Kidney (tissue), 14 donors: ENCODE results near the gene CEP112. TPM values are rescaled to one million over a fixed set of nuclear protein-coding genes. Genes with fewer than 3 reads are reported as not detected.

ENCODE experiments used
- DNase-seq, 5 donors: peaks; one replicate each; pipeline ENCODE4 v3.0.0-alpha.2; 2013 to 2020
- FAIRE-seq: peaks from 2 replicates; lab custom pipeline; 2012; peaks lifted over from hg19 to GRCh38; lab: Jason Lieb, UNC
- H3K27ac ChIP-seq, 2 donors: one replicate each; pipeline ENCODE4 v1.7.0; 2013; ENCODE audit warnings: low read depth in 2 of 2, low read length in 2 of 2, inconsistent platforms in 1 of 2
- H3K27me3 ChIP-seq: one replicate; pipeline ENCODE4 v1.7.1; 2013; ENCODE audit warnings: low read length, inconsistent platforms; ENCODE audit not compliant: control insufficient read depth, insufficient read depth
- H3K36me3 ChIP-seq, 3 donors: one replicate each; pipeline versions ENCODE4 v1.7.0 to v1.7.1; 2013; ENCODE audit warnings: low read length in 3 of 3, control low read depth in 1 of 3, inconsistent platforms in 1 of 3; ENCODE audit not compliant: insufficient read depth in 3 of 3, control insufficient read depth in 2 of 3
- H3K4me1 ChIP-seq, 3 donors: one replicate each; pipeline versions ENCODE4 v1.7.0 to v1.7.1; 2013; ENCODE audit warnings: low read length in 3 of 3, inconsistent platforms in 1 of 3, low read depth in 1 of 3; ENCODE audit not compliant: control insufficient read depth in 2 of 3, insufficient read depth in 2 of 3
- H3K4me3 ChIP-seq, 3 donors: one replicate each; pipeline versions ENCODE4 v1.7.0 to v1.8.1; 2013; ENCODE audit warnings: low read length in 3 of 3, control low read depth in 1 of 3, inconsistent platforms in 1 of 3
- H3K9ac ChIP-seq, 3 donors: one replicate each; pipeline versions ENCODE4 v1.7.0 to v1.7.1; 2013; ENCODE audit warnings: low read length in 3 of 3, control low read depth in 1 of 3, inconsistent platforms in 1 of 3
- H3K9me3 ChIP-seq, 3 donors: one replicate each; pipeline versions ENCODE4 v1.7.0 to v1.7.1; 2013; ENCODE audit warnings: low read length in 3 of 3, control low read depth in 1 of 3, inconsistent platforms in 1 of 3; ENCODE audit not compliant: control insufficient read depth in 2 of 3, insufficient read depth in 1 of 3
- CTCF ChIP-seq: IDR thresholded peaks from 3 replicates; pipeline ENCODE4 v1.5.1; 2012; ENCODE audit warnings: mild to moderate bottlenecking, moderate library complexity, borderline replicate concordance; ENCODE audit not compliant: insufficient read depth; ENCODE audit errors: extremely low read depth
- intact Hi-C: fragments of 100-400 bp; cut with DNase I; formaldehyde crosslinking; loops from one replicate; pipeline ENCODE4 v1.11.1; 2022
- polyA plus RNA-seq: library from polyadenylated mRNA; stranded (reverse); fragments of 350-450 nt; fragmentation: Illumina TruSeq; extraction: RNeasy Lipid Tissue Mini Kit (QIAGEN cat#74804); gene quantifications from one replicate; pipeline ENCODE4 v1.2.3, GENCODE V29; 2014; ENCODE audit warnings: low read depth, low replicate concordance; ENCODE audit not compliant: insufficient read depth
- total RNA-seq: library from RNA; stranded (reverse); fragmentation: NEBNext Ultra II Directional; extraction: Animal tissue kit (Norgen Biotek cat#: 25700); gene quantifications from one replicate; pipeline ENCODE4 v1.2.1, GENCODE V29; 2021
- donor health status: control.
- donor health status: control.
- donor health status: control.
- donor health status: control.
- donor health status: control.
- donor health status: DM: yes; HTN: yes; CAD: no.
- donor health status: Normal renal cell carcinoma (clear cell type).

CEP112 gene
- total and polyA plus RNA-seq, 2 donors from 2014 or later: 17.0 to 27.4 TPM

GRCh38 chr17:66138120-66138519 lies 53.8 kb downstream of the CEP112 start:
- Histone ChIP-seq H3K36me3 (no peaks in the 10 kb centered on the region), H3K4me1 (no peaks in the 10 kb centered on the region), H3K4me3 (no peak overlapping the region), H3K27me3 (no peaks in the 10 kb centered on the region), H3K27ac (no peak overlapping the region), H3K9ac (no peak overlapping the region), H3K9me3 (peaks cover 0 to 3% (median 0%) of the 10 kb centered on the region in 3 donors)
- TF ChIP-seq CTCF: no peak
- DNase-seq (no peak), FAIRE-seq (no peak)
- intact Hi-C loops: no loop called here

GRCh38 chr17:66135896-66136295 lies 56.0 kb downstream of the CEP112 start:
- no peaks in the 10 kb centered on the region for H3K4me1 ChIP-seq
- peaks cover 0 to 3% (median 0%) of the 10 kb centered on the region in 3 donors for H3K9me3 ChIP-seq
- DNase-seq: no peak
- TF ChIP-seq CTCF: no peak
- intact Hi-C loops: no loop called here
- no peaks in the 10 kb centered on the region for H3K36me3 ChIP-seq
- no peak for FAIRE-seq
- no peak overlapping the region for H3K9ac ChIP-seq
- H3K27ac ChIP-seq: no peak overlapping the region
- no peak overlapping the region for H3K4me3 ChIP-seq
- H3K27me3 ChIP-seq: no peaks in the 10 kb centered on the region

GRCh38 chr17:66135219-66135618 lies 56.7 kb downstream of the CEP112 start:
- peaks cover 0 to 3% (median 0%) of the 10 kb centered on the region in 3 donors for H3K9me3 ChIP-seq
- FAIRE-seq: no peak
- H3K27ac ChIP-seq: no peak overlapping the region
- no peaks in the 10 kb centered on the region for H3K36me3 ChIP-seq
- intact Hi-C loops: no loop called here
- H3K27me3 ChIP-seq: no peaks in the 10 kb centered on the region
- TF ChIP-seq CTCF: no peak
- H3K9ac ChIP-seq: no peak overlapping the region
- no peak overlapping the region for H3K4me3 ChIP-seq
- no peak for DNase-seq
- no peaks in the 10 kb centered on the region for H3K4me1 ChIP-seq

GRCh38 chr17:66129759-66130158 lies 62.2 kb downstream of the CEP112 start:
- Histone ChIP-seq H3K4me1 (no peaks in the 10 kb centered on the region), H3K27ac (no peak overlapping the region)
- FAIRE-seq: no peak

More at GRCh38 chr17:66129759-66130158, 62.2 kb downstream of the CEP112 start:
- Histone ChIP-seq H3K9ac (no peak overlapping the region), H3K4me3 (no peak overlapping the region), H3K9me3 (no peaks in the 10 kb centered on the region), H3K27me3 (no peaks in the 10 kb centered on the region), H3K36me3 (no peaks in the 10 kb centered on the region)
- TF ChIP-seq CTCF: no peak
- DNase-seq: no peak
- intact Hi-C loops: no loop called here
